Effector CD4-positive, alpha-beta T cell (primary cell): ENCODE measurements around the gene LSS.

ENCODE experiments used
- DNase-seq: peaks from one replicate; pipeline ENCODE4 v3.0.0-alpha.2; 2020

Gene LSS

DNA sequence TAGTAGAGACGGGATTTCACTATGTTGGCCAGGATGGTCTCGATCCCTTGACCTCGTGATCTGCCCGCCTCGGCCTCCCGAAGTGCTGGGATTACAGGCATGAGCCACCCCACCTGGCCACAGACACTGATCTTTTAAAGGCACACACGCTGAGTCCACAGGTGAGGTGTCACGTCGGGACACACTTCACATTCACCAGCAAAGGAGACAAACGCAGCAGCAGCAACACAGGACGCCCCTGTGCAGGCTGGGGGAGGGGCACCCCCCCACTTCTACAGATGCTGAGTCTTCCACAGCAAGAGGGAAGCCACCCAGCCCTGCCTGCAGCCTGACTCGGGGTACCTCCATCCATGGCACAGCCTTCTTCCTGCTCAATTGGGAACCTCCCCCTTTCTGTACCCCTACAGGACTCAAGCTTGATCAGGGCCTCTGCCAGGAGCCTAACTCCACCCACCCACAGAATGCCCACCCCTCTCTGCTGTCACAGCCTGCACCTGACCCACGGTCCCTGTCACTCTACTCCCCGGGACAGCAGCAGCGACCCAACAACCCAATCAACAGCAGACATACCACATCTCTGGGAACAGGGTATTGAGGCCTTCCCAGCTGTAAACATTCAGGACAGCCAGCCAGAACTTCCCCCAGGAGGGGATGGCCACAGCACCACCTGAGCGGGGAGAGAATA lies 9.5 kb downstream of the LSS start:
- no peak for DNase-seq

GRCh38 chr21:46217511-46218196 lies 10.9 kb downstream of the LSS start:
- no peak for DNase-seq

- no peak for DNase-seq
These were observed 12.3 kb downstream of the LSS start for GRCh38 chr21:46216132-46216747.

- no peak for DNase-seq
These were observed 13.0 kb downstream of the LSS start for GRCh38 chr21:46215436-46216131.

GRCh38 chr21:46214478-46215340 lies 13.9 kb downstream of the LSS start:
- DNase-seq = no peak

GRCh38 chr21:46213620-46214286 lies 14.8 kb downstream of the LSS start:
- DNase-seq = no peak

- DNase-seq = no peak
These were observed 15.7 kb downstream of the LSS start for GRCh38 chr21:46212721-46213484.

DNA sequence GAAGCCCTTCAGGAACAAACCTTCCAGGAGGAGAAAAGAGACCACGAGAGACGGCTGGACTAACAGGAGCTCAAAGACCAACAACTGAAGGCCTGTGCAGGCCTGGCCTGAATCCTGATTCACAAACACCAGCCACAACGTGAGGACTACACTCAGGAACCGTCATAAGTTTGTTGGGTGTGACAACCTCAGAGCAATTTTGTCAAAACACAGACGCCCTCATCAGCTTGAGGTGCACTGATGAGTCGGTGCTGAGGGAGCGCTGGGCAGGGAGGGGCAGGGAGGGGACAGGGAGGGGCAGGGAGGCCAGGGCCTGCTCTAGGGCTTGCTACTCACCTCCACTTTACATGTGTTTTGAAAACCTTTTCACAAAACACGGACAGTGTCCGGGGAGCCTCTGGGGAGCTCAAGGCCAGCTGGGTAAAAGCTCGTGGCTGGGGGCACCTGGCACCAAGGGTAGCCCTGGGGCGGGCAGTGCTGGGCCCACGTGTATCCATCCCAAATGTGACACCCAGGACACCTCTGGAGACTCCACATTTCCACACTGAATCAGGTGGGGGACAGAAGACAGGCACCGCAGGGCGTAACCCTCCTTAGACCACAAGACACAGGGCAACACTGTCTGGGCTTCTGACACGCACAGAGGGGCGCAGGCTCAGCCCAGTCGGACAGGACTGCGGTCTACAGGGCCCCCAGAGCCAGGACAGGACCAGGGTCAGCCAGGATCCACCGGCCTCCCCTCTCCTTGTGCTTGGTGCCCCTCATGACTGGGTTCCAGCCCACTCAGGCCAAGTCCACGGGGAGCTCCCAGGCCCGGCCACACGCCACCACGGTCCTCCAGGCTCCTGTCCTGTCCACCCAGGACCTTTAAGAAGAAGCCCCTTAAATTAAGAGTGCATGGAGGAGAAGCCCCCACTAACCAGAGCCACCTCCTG lies 16.5 kb downstream of the LSS start:
- no peak for DNase-seq

DNA sequence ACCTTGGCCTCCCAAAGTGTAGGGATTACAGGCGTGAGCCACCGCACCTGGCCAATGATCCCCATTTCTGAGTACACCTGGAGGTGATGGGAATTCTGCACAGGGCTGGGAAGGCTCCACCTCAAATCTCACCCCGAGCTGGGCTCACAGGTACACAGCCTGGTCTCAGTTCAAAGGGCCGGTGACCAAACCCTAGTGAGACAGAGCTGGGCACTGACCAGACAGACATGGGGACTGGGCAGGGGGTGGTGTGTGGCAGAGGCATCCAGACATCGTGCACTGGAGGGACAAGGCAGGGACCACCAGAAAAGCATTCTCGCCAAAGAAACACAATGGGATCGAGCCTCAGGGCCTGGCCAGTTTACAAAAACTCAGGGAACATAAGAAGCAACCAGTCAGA lies 17.2 kb downstream of the LSS start:
- DNase-seq = no peak

GRCh38 chr21:46210378-46211136 lies 18.0 kb downstream of the LSS start:
- no peak for DNase-seq

DNA sequence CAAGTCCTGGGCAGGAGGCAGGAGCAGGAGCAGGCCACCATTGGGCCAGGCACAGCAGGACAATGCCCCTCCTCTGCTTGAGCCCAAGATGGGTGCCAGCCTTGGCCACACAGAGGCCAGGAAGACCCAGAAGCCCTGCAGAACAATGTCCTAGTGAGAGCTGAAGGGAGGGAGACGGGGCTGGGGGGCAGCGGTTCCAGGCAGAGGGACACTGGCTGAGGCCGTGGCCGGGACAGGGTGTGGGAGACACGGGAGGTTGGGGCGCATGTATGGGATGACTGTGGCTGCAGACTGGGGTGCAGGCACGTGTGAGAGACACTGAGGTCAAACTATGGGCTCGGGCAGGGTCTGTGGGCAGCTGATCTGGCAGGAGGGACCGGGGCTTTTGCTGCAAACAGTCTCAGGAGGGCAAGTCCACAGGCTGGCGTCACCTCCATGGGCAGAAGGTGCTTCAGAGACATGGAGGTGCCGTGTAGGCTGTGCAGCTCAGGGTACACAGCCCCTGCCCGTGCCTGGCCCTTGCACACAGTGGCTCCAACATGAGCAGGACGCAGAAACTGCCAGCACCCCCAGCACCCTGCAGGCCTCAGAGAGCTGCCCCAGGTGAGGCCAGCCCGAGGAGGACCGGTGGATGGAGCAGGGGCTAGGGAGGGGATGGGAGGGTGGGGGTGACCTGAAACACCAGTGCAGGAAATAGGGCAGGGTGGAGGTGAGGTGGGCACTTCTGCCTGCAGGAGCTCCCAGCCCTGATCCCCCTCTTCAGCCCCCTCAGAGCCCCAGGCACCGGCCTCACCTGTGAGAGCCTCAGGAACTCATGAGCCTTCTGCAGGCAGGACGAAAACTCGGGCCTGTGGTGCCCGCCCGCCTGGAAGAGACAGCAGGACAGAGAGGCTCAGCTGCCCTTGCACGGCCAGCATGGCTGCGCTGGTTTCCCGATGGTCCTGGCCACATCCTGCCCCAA lies 19.5 kb downstream of the LSS start:
- DNase-seq = no peak

DNA sequence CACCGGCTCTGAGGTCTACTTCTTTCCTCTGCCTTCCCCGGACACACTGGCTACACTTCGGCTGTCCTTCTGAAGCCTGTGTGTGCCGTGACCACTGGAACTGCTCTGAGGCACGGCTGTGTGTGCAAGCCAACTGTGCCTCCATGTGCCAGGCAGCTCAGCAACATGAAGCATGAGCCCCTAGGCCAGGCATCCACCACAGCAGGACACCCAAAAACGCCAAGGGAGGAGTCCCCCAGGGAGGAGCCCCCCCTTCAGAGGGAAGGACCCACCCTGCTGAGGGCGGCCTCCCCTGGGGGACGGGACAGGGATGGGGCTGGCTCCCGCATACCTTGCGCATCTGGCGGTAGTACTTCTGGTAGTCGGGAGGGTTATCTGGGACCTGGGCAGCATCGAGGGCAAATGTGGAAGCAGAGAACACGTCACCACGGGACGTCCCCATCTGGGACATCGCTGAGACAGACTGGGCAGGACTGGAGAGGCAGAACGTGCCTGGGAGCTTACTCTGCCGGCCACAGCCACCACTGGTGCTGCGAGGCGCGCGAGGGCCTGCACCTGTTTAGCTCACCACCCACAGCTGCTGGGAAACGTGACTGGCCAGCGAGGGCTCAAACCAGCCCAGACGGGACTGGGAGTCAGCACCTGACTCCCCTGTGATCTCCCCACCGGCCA lies 20.5 kb downstream of the LSS start:
- no peak for DNase-seq

DNA sequence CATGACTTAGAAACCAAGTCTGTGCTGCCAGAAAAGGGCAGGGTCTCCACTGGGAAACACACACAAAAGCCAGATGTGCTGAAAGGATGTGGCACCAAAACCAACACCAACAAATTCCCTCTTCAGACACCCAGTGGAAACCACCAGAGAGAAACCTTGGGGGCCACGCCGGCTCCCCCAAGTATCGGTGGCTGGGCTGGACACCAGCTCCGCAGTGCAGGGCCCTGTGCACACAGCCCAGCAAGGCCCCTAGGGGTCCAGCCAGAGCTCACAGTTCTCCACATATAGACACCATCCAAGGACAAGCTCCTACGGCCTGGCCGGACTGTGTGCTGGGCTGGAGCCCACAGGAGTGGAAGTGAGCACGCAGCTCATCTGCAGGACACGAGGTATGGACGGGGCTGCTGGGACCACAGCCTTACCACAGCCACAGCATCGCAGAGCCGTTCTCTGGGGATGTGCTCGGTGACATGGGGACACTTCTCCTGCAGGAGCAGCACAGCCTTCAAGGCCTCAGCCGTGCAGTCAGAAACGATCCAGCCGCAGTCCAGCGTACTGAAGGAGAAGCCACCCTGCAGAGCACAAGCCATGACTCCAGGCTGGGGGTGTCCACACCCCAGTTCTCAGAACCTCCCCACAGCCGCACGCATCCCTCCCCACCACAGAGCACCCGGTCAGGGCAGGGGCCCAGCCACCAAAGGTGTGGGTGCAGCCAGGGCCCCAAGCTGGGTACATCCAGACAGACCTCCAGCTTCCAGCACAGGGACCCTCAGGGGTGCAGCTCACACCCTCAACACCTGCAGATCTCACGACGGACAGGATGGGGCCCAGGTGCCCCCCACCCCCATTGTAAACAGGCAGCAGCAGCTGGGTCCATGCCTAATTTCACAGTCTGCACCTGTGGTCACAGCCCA lies 21.3 kb downstream of the LSS start:
- no peak for DNase-seq

- DNase-seq = no peak
These were observed 22.2 kb downstream of the LSS start for GRCh38 chr21:46206163-46207005.

GRCh38 chr21:46205766-46206162 lies 22.8 kb downstream of the LSS start:
- DNase-seq = no peak
